HCT116 (cell line): ENCODE results near the gene UBE2E2. TPM values are rescaled to one million over a fixed set of nuclear protein-coding genes. Genes with fewer than 3 reads are reported as not detected.

Source experiments
- ATAC-seq: fragments of 200-7000 bp; cut with Tn5 transposase; 2 replicates; pipeline ENCODE4 v1.9.1; 2020; ENCODE audit warnings: mild to moderate bottlenecking, moderate library complexity
- BruUV-seq: library from RNA; stranded (reverse); fragments of 400-500 nt; replicated peaks from 2 replicates; lab custom pipeline; 2021; lab: Mats Ljungman, UMichigan
- CTCF ChIA-PET: fragments of 300-600 bp; sonication (Branson Sonifier 250); formaldehyde crosslinking; loops from one replicate; lab custom pipeline; 2021; ENCODE audit warnings: antibody characterized with exemption; lab: Charles Lee
- POLR2A ChIA-PET: fragments of 300-600, 350-600 bp; sonication (Branson Sonifier 250); formaldehyde crosslinking; loops from one replicate; lab custom pipeline; 2021; ENCODE audit warnings: antibody characterized with exemption; lab: Charles Lee
- RAD21 ChIA-PET, 2 experiments: fragments of 300-600 bp; sonication (Branson Sonifier 250); formaldehyde crosslinking; loops; one replicate each; lab custom pipeline; 2023; ENCODE audit warnings: low total read pairs in 2 of 2; ENCODE audit not compliant: uncharacterized antibody in 2 of 2, unreplicated experiment in 2 of 2, low non-redundant PET in 1 of 2; lab: Charles Lee
- DNase-seq: peaks from one replicate; pipeline ENCODE4 v3.0.0-alpha.2; 2010; ENCODE audit warnings: low read depth, low spot score
- H2AFZ ChIP-seq: fragments of 200-600 bp; shearing (Covaris generic), sonication (generic); 2 replicates; pipeline ENCODE4 v1.6.1; 2017; ENCODE audit warnings: low read depth, mixed run types, mixed read lengths, antibody characterized with exemption, low read length; ENCODE audit not compliant: poor library complexity, severe bottlenecking
- H3K27ac ChIP-seq: 2 replicates; pipeline ENCODE4 v1.5.1; 2012; ENCODE audit warnings: low read depth, low read length
- H3K27me3 ChIP-seq: fragments of 200-600 bp; sonication (generic); 2 replicates; pipeline ENCODE4 v1.6.1; 2016; ENCODE audit warnings: mixed run types, low read length, mixed read lengths; ENCODE audit not compliant: insufficient read depth
- H3K36me3 ChIP-seq, 2 experiments: fragments of 200-500 bp in 1 of 2; fragments of 200-600 bp in 1 of 2; sonication (Bioruptor generic) in 1 of 2; sonication (generic) in 1 of 2; 2 replicates each; pipeline versions ENCODE4 v1.5.1 to v1.6.1; 2014 to 2016; ENCODE audit warnings: low read length in 2 of 2, inconsistent platforms in 1 of 2, mixed read lengths in 1 of 2, mixed run types in 1 of 2; ENCODE audit not compliant: insufficient read depth in 2 of 2, control insufficient read depth in 1 of 2
- H3K4me1 ChIP-seq, 2 experiments: fragments of 200-600 bp in 1 of 2; sonication (generic) in 1 of 2; 2 replicates each; pipeline versions ENCODE4 v1.5.1 to v1.6.1; 2012 to 2017; ENCODE audit warnings: low read length in 2 of 2, inconsistent platforms in 1 of 2, mild to moderate bottlenecking in 1 of 2, mixed read lengths in 1 of 2, mixed run types in 1 of 2, moderate library complexity in 1 of 2; ENCODE audit not compliant: insufficient read depth in 2 of 2, control insufficient read depth in 1 of 2
- H3K4me2 ChIP-seq: fragments of 200-600 bp; sonication (generic); 2 replicates; pipeline ENCODE4 v1.6.1; 2017; ENCODE audit warnings: mixed run types, low read length, mixed read lengths
- H3K4me3 ChIP-seq, 2 experiments: fragments of 200-600 bp in 1 of 2; sonication (generic) in 1 of 2; replicated peaks in 1 of 2; 2 replicates each; pipeline ENCODE4 v1.5.1; 2011 to 2016; ENCODE audit warnings: low read length in 2 of 2, control low read depth in 1 of 2, low read depth in 1 of 2, mild to moderate bottlenecking in 1 of 2, mixed read lengths in 1 of 2, mixed run types in 1 of 2
- H3K79me2 ChIP-seq: fragments of 200-600 bp; sonication (generic); 2 replicates; pipeline ENCODE4 v1.6.1; 2017; ENCODE audit warnings: mild to moderate bottlenecking, mixed run types, low read length, moderate library complexity, mixed read lengths; ENCODE audit not compliant: insufficient read depth
- H3K9ac ChIP-seq: fragments of 200-600 bp; sonication (generic); 2 replicates; pipeline ENCODE4 v1.6.1; 2016; ENCODE audit warnings: low read length, mixed read lengths
- H3K9me2 ChIP-seq: fragments of 200-600 bp; sonication (generic), shearing (Covaris generic); 2 replicates; pipeline ENCODE4 v1.6.1; 2017; ENCODE audit warnings: mixed run types, mild to moderate bottlenecking, moderate library complexity; ENCODE audit not compliant: insufficient read depth
- H3K9me3 ChIP-seq, 2 experiments: fragments of 200-500 bp in 1 of 2; fragments of 200-600 bp in 1 of 2; sonication (Bioruptor generic) in 1 of 2; sonication (generic) in 1 of 2; 2 replicates each; pipeline ENCODE4 v1.6.1; 2014 to 2017; ENCODE audit warnings: low read length in 2 of 2, mixed read lengths in 2 of 2, inconsistent platforms in 1 of 2, low read depth in 1 of 2, mild to moderate bottlenecking in 1 of 2, mixed run types in 1 of 2, moderate library complexity in 1 of 2; ENCODE audit not compliant: control insufficient read depth in 1 of 2, insufficient read depth in 1 of 2
- H4K20me1 ChIP-seq: fragments of 200-600 bp; sonication (generic), shearing (Covaris generic); 2 replicates; pipeline ENCODE4 v1.6.1; 2017; ENCODE audit warnings: mixed run types, mild to moderate bottlenecking, moderate library complexity; ENCODE audit not compliant: insufficient read depth
- CBX3 ChIP-seq: IDR thresholded peaks from 2 replicates; pipeline ENCODE4 v1.6.1; 2012; ENCODE audit warnings: low read depth
- EZH2phosphoT487 ChIP-seq: fragments of 200-600 bp; IDR thresholded peaks from 2 replicates; pipeline ENCODE4 v1.6.1; 2018; ENCODE audit warnings: antibody characterized with exemption, borderline replicate concordance
- JUND ChIP-seq: IDR thresholded peaks from 2 replicates; pipeline ENCODE4 v1.6.1; 2012
- POLR2A ChIP-seq: IDR thresholded peaks from 2 replicates; pipeline ENCODE4 v1.7.0; 2011; ENCODE audit warnings: borderline replicate concordance; ENCODE audit not compliant: insufficient read depth, insufficient read length; ENCODE audit errors: extremely low read depth
- SIN3A ChIP-seq: IDR thresholded peaks from 2 replicates; pipeline ENCODE4 v1.6.1; 2012; ENCODE audit warnings: low read depth
- YY1 ChIP-seq: IDR thresholded peaks from 2 replicates; pipeline ENCODE4 v1.6.1; 2011; ENCODE audit warnings: low read length, low read depth, moderate library complexity, mild to moderate bottlenecking; ENCODE audit not compliant: insufficient replicate concordance; ENCODE audit errors: extremely low read depth
- intact Hi-C: fragments of 100-400 bp; cut with micrococcal nuclease; formaldehyde crosslinking; loops from 2 replicates; pipeline ENCODE4 v1.10.0; 2022
- total RNA-seq: library from RNA; stranded (reverse); gene quantifications from one replicate; pipeline ENCODE4 v1.2.1, GENCODE V29; 2021; ENCODE audit not compliant: unreplicated experiment
- TF ChIP-seq, protein P1 (sequence below): IDR thresholded peaks from 2 replicates; pipeline ENCODE4 v1.6.1; 2012

Gene UBE2E2
- total RNA-seq, 1 experiment from 2014 or later: 21.4 TPM

DNA sequence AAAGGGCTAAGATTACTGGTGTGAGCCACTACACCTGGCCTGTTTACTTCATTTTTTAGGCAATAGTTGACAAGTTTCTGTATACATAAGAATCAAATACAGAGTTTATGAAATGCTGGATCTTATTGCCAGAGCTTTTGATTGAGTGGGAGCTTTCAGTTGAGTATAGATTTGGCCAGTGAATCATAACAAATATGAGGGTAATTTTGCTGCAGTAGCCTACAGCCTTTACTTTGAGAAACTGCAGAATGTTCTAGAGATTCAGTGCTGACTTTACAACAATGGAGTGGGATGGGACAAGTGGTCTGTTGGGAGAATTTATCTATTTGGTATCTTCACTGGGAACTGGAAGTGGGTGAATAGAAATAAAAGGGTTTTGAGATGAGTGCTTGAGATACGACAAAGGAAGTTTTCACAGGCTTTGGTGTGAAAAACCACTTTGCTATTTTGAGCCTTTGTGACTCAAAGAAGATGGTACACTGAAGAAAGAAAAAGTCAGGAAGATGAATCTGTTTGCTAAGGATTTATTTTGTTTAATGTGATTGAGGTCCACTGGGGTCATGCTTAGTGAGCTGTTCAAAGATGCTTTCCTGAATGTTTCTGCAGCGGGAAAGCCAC is 227.8 kb downstream of the UBE2E2 start:
- no peak overlapping the region for H3K9ac ChIP-seq
- ChIA-PET RAD21 (no interaction called here), POLR2A (no interaction called here), CTCF (no interaction called here)
- no peak overlapping the region for H2AFZ ChIP-seq
- TF ChIP-seq EZH2phosphoT487: no peak
- TF ChIP-seq SIN3A: no peak
- TF ChIP-seq, protein P1, sequence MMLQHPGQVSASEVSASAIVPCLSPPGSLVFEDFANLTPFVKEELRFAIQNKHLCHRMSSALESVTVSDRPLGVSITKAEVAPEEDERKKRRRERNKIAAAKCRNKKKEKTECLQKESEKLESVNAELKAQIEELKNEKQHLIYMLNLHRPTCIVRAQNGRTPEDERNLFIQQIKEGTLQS: no peak
- no peak for TF ChIP-seq YY1
- H3K4me2 ChIP-seq: no peak overlapping the region
- no TSS peak for BruUV-seq
- no peaks in the 10 kb centered on the region; the same call in 1 of the 2 replicates for H4K20me1 ChIP-seq
- H3K27me3 ChIP-seq: no peaks in the 10 kb centered on the region
- intact Hi-C loops: no loop called here
- no peak overlapping the region for H3K27ac ChIP-seq
- DNase-seq (no peak), ATAC-seq (no peak)
- no peaks in the 10 kb centered on the region for H3K79me2 ChIP-seq
- no peaks in the 10 kb centered on the region for H3K9me2 ChIP-seq
- no peaks in the 10 kb centered on the region for H3K4me1 ChIP-seq
- H3K4me3 ChIP-seq: no peak overlapping the region
- no peaks in the 10 kb centered on the region for H3K36me3 ChIP-seq
- no peaks in the 10 kb centered on the region for H3K9me3 ChIP-seq

DNA sequence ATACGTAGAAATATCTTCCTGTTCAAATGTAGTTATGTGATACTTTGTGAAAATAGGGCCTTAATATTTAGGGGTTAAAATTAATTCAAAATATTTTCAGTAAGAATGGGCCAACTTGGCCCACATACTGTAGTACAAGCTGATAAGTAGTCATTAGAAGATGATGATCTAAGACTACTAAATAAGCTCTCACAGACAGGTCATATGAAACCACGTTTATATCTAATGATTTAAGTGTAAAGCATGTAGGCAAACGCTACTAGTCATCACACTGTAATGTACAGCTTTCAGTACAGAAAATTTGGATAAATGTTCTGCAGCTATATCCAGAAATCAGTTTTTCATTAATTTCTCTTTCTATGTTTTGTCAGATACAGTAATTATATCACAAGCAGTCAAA is 228.6 kb downstream of the UBE2E2 start:
- CTCF ChIA-PET: no interaction called here
- no peak overlapping the region for H3K4me3 ChIP-seq
- H3K4me1 ChIP-seq: no peaks in the 10 kb centered on the region
- POLR2A ChIA-PET: no interaction called here
- RAD21 ChIA-PET: no interaction called here
- H2AFZ ChIP-seq: no peak overlapping the region
- no peaks in the 10 kb centered on the region; the same call in 1 of the 2 replicates for H4K20me1 ChIP-seq
- intact Hi-C loops: no loop called here
- no peak for DNase-seq
- BruUV-seq: no TSS peak
- no peaks in the 10 kb centered on the region for H3K9me2 ChIP-seq
- H3K9ac ChIP-seq: no peak overlapping the region
- no peaks in the 10 kb centered on the region for H3K36me3 ChIP-seq
- H3K79me2 ChIP-seq: no peaks in the 10 kb centered on the region
- no peaks in the 10 kb centered on the region for H3K27me3 ChIP-seq
- H3K4me2 ChIP-seq: no peak overlapping the region
- H3K9me3 ChIP-seq: no peaks in the 10 kb centered on the region
- ATAC-seq: no peak
- TF ChIP-seq POLR2A: no peak
- TF ChIP-seq CBX3: no peak
- TF ChIP-seq JUND: no peak
- H3K27ac ChIP-seq: no peak overlapping the region
